HG02798 (cell line): ENCODE measurements around the gene TEX36.
A peak's percentile ranks its signal among the peaks of the same experiment; 100 is the strongest.
"Not testable (repeated sequence)": the region's sequence is repeated elsewhere in the genome, so short reads cannot be mapped to it uniquely, and the experiment has no call there.

Experiments
- ATAC-seq: cut with Tn5 transposase; IDR thresholded peaks from one replicate; pipeline ENCODE4 v1.9.1; 2021; ENCODE audit warnings: mild to moderate bottlenecking; ENCODE audit not compliant: unreplicated experiment, poor library complexity

The TEX36 gene

GRCh38 chr10:125683063-125683462 lies at the start of gene TEX36:
Gene TEX36 (minus strand): TSS chr10:125683163. CDS start chr10:125682989, 174 bp downstream.
- ATAC-seq = no peak

- ATAC-seq = no peak
Observed at GRCh38 chr10:125727436-125727835, 44.5 kb upstream of the TEX36 start.

GRCh38 chr10:125726914-125727313 lies 44.0 kb upstream of the TEX36 start:
- no peak for ATAC-seq

GRCh38 chr10:125722811-125723210 lies 39.8 kb upstream of the TEX36 start:
- ATAC-seq = no peak

GRCh38 chr10:125721035-125721434 lies 38.1 kb upstream of the TEX36 start:
- peak; percentile 36 for ATAC-seq

GRCh38 chr10:125720002-125720382 lies 37.0 kb upstream of the TEX36 start:
- no peak for ATAC-seq

- peak; percentile 94 for ATAC-seq
Observed at GRCh38 chr10:125719173-125720001, 36.4 kb upstream of the TEX36 start, which contains the start of gene EDRF1. Gene EDRF1 (plus strand): TSS chr10:125719709. CDS start chr10:125719808, 99 bp downstream.

- ATAC-seq = not testable (repeated sequence)
Observed at GRCh38 chr10:125714728-125715127, 31.8 kb upstream of the TEX36 start.

- ATAC-seq = no peak
Observed at GRCh38 chr10:125711110-125711750, 28.3 kb upstream of the TEX36 start.

- no peak for ATAC-seq
Observed at GRCh38 chr10:125709553-125710474, 26.9 kb upstream of the TEX36 start.

- ATAC-seq = no peak
Observed at GRCh38 chr10:125708971-125709503, 26.1 kb upstream of the TEX36 start.

- peak; percentile 69 for ATAC-seq
Observed at GRCh38 chr10:125707541-125708468, 24.8 kb upstream of the TEX36 start.

GRCh38 chr10:125700355-125700911 lies 17.5 kb upstream of the TEX36 start:
- ATAC-seq = no peak

GRCh38 chr10:125699562-125700143 lies 16.7 kb upstream of the TEX36 start:
- ATAC-seq = no peak

- no peak for ATAC-seq
Observed at GRCh38 chr10:125698481-125698998, 15.6 kb upstream of the TEX36 start.

- not testable (repeated sequence) for ATAC-seq
Observed at GRCh38 chr10:125696884-125697283, 13.9 kb upstream of the TEX36 start.

GRCh38 chr10:125694883-125695282 lies 11.9 kb upstream of the TEX36 start:
- no peak for ATAC-seq

- ATAC-seq = no peak
Observed at GRCh38 chr10:125693524-125693847, 10.5 kb upstream of the TEX36 start.
